Fibroblast of the aortic adventitia (primary cell): ENCODE measurements around the gene PIBF1. TPM values are rescaled to one million over a fixed set of nuclear protein-coding genes. Genes with fewer than 3 reads are reported as not detected.
"Not testable (repeated sequence)": the region's sequence is repeated elsewhere in the genome, so short reads cannot be mapped to it uniquely, and the experiment has no call there.

Experiments used
- DNase-seq: peaks from one replicate; pipeline ENCODE4 v3.0.0-alpha.2; 2010; ENCODE audit warnings: low read depth
- H3K4me3 ChIP-seq: 2 replicates; pipeline ENCODE4 v1.5.1; 2011; ENCODE audit warnings: low read depth, mild to moderate bottlenecking, control low read depth, low read length, moderate library complexity
- total RNA-seq: library from RNA; depleted of rRNA; stranded (reverse); fragments of >200 nt; gene quantifications from 2 replicates; pipeline ENCODE4 v1.2.3, GENCODE V29; 2012; ENCODE audit warnings: low replicate concordance
- TF ChIP-seq, protein P1 (sequence below): IDR thresholded peaks from 2 replicates; pipeline ENCODE4 v1.5.1; 2011; ENCODE audit warnings: mild to moderate bottlenecking, low read length, control low read depth, inconsistent platforms; ENCODE audit not compliant: insufficient read depth

PIBF1 gene
- total RNA-seq, 1 donor: 31.6 TPM

DNA sequence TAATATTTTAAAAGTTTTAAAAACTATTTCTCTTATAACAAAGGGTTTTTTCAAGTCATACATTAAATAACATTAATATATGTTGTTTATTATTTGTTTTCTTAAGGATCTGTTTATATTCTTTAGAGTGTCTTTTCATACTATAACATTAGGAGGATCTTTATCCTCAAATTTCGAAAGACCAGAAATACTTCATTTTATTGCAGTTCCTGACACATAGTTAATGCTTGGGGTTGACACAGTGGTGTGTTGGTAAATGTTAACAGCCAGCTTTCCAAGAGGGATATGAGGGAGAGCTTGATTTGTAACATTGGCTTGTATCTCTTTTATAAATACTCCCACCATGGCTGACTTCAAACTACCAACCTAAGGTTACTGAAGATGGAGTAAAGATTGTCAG lies 150.3 kb downstream of the PIBF1 start:
- no peak overlapping the region for H3K4me3 ChIP-seq
- TF ChIP-seq, protein P1, sequence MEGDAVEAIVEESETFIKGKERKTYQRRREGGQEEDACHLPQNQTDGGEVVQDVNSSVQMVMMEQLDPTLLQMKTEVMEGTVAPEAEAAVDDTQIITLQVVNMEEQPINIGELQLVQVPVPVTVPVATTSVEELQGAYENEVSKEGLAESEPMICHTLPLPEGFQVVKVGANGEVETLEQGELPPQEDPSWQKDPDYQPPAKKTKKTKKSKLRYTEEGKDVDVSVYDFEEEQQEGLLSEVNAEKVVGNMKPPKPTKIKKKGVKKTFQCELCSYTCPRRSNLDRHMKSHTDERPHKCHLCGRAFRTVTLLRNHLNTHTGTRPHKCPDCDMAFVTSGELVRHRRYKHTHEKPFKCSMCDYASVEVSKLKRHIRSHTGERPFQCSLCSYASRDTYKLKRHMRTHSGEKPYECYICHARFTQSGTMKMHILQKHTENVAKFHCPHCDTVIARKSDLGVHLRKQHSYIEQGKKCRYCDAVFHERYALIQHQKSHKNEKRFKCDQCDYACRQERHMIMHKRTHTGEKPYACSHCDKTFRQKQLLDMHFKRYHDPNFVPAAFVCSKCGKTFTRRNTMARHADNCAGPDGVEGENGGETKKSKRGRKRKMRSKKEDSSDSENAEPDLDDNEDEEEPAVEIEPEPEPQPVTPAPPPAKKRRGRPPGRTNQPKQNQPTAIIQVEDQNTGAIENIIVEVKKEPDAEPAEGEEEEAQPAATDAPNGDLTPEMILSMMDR: no peak
- DNase-seq: no peak

DNA sequence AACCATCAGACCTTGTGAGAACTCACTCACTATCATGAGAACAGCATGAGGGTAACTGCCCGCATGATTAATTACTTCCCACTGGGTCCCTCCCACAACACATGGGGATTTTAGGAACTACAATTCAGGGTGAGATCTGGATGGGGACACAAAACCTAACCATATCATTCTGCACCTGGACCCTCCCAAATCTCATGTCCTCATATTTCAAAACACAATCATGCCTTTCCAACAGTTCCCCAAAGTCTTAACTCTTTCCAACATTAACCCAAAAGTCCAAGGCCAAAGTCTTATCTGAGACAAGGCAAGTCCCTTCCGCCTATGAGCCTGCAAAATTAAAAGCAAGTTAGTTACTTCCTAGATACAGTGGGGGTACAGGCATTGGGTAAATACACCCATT lies 164.3 kb downstream of the PIBF1 start:
- DNase-seq, H3K4me3 ChIP-seq: not testable (repeated sequence)

DNA sequence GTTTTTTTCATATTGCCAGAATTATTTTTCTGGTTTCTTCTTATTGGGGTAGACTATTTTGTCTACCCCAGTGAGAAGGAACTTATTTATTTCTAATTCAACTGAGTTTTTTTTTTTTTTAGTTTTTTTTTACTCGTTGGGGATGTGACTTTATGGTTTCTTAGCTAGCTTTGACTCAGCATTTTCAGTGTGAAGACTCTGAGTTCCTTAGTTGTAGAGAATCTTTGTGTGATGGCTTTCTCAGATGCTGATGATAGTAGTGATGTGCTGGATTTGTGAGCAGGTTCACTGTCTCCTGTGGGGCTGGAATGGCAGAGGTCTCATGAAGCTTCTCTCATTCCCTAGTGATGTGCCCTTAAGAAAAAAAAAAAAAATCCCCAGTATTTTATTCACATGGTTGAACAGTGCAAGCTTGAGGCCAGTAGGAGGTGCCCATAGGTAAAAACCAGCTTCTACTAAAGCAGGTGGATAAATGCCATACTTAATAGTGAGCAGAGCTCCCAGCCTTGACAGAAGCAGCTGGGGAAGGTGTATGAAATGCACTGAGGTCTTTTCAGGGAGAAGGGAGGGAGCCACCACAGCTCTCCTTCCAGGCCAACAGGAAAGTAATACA lies 170.7 kb downstream of the PIBF1 start:
- DNase-seq: no peak
- TF ChIP-seq, protein P1: no peak

DNA sequence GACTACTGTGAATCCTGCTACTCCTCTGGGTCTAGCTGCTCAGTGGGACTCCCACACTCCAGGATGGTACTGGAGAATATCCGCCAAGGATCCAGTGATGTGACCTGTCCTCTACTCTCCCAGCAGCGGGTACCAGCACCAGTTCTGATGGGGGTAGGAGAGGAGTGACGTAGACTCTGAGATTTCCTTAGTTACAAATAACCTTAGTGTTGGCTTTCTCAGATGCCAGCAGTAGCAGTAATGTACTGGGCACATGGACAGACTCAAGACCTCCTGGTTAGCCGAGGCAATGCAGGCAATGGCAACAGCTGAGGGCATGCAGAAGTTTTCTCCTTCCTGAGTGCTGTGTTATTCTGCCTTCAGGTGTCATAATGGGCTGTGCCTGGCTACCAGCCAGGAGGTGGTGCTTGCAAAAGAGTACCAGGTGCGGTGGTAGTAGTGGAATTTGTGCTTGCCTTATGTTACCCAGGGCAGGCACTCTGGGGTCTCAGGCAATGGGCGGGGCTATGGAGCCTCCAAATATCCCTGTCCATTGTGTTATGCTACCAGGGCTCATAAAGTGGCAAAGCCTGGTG lies 171.5 kb downstream of the PIBF1 start:
- TF ChIP-seq, protein P1: no peak
- DNase-seq: no peak
- no peak overlapping the region for H3K4me3 ChIP-seq

More for the DNA sequence above, 170.7 kb downstream of the PIBF1 start:
- H3K4me3 ChIP-seq: no peak overlapping the region

DNA sequence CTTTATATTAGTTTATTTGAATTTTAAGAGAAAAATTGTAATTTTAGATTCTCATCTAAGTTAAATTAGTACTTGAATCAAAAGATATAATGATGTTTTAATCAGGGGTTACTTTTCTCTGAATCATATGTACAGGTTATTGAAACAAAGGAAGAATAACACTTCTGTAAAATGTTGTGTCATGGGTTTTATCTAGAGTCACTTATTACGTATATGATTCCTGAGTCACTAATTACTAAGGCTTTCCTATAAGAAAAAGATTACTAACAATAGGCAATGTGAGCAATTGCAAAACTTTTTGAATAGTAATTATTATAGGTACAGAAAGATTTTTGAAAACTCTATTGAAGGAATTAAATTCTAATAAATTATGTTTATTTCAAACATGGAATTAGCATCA lies 177.7 kb downstream of the PIBF1 start:
- TF ChIP-seq, protein P1: no peak
- no peak overlapping the region for H3K4me3 ChIP-seq
- DNase-seq: peak; percentile 59

DNA sequence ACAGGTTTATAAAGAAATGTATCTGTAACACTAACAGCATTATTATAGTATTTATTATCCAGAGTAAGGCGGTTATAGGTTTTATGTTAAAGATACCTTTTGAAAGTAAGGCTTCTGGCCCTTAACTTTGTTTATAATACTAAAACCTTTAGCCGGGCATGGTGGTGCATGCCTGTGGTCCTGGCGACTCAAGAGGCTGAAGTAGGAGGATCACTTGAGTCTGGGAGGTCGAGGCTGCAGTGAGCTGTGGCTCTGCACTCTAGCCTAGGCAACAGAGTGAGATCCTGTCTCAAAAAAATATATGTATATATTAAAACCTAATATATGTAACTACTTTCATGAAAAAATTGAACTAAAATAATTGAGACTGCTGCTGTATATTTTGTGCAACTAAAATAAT lies 178.2 kb downstream of the PIBF1 start:
- DNase-seq: no peak
- TF ChIP-seq, protein P1: no peak

DNA sequence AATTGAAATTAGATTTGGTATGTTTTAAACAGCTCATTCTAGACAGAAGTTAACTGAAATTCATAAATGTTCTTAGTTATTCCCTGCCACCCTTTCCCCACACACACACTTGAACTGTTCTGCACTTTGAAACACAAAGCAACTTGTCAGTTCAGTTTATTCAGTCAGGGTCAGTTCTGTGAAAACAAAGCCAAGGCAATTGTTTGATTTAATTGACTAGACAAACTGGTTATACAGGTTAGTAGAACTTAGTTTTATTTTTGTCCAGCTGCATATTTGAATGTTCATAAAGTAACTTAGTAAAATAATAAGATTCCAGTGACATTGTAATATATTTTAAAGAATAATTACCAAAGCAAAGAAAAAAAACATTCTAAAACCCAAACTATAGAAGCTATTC lies 178.6 kb downstream of the PIBF1 start:
- DNase-seq: no peak
- no peak overlapping the region for H3K4me3 ChIP-seq
- TF ChIP-seq, protein P1: no peak

More for the DNA sequence above, 178.2 kb downstream of the PIBF1 start:
- no peak overlapping the region for H3K4me3 ChIP-seq
